Measurements from ENCODE around the gene DLG1.
"Not testable (repeated sequence)": the region's sequence is repeated elsewhere in the genome, so short reads cannot be mapped to it uniquely, and the experiment has no call there.

The DLG1 gene

GRCh38 chr3:197202694-197203093 lies 95.7 kb downstream of the DLG1 start:
- Mint-ChIP-seq H3K4me3 (no peak overlapping the region), H3K4me1 (peaks cover 45% of the 10 kb centered on the region), H3K27me3 (no peaks in the 10 kb centered on the region), H3K9me3 (no peaks in the 10 kb centered on the region), H3K27ac (peak overlapping the region in 1 of 2 donors; percentile 12)
- DNase-seq (no peak), ATAC-seq (no peak)

- Mint-ChIP-seq H3K27ac (peak overlapping the region in 1 of 2 donors; percentile 71), H3K4me3 (no peak overlapping the region)
Measured at GRCh38 chr3:197201791-197202452, 96.5 kb downstream of the DLG1 start.

GRCh38 chr3:197200856-197201255 lies 97.6 kb downstream of the DLG1 start:
- not testable (repeated sequence) for H3K9me3 Mint-ChIP-seq, H3K4me3 Mint-ChIP-seq

More at GRCh38 chr3:197201791-197202452, 96.5 kb downstream of the DLG1 start:
- H3K27me3 Mint-ChIP-seq: no peaks in the 10 kb centered on the region
- H3K4me1 Mint-ChIP-seq: peaks cover 45% of the 10 kb centered on the region
- ATAC-seq (no peak), DNase-seq (no peak)
- no peaks in the 10 kb centered on the region for H3K9me3 Mint-ChIP-seq

GRCh38 chr3:197197334-197197733 lies 101.1 kb downstream of the DLG1 start:
- H3K27ac Mint-ChIP-seq: no peak overlapping the region
- ATAC-seq (no peak), DNase-seq (no peak)
- peaks cover 13% of the 10 kb centered on the region for H3K4me1 Mint-ChIP-seq
- no peak overlapping the region for H3K4me3 Mint-ChIP-seq
- peaks cover 0 to 4% of the 10 kb centered on the region in 2 donors for H3K9me3 Mint-ChIP-seq
- H3K27me3 Mint-ChIP-seq: no peaks in the 10 kb centered on the region

More at GRCh38 chr3:197200856-197201255, 97.6 kb downstream of the DLG1 start:
- H3K4me1 Mint-ChIP-seq: peaks cover 43% of the 10 kb centered on the region
- H3K27ac Mint-ChIP-seq, H3K27me3 Mint-ChIP-seq, DNase-seq, ATAC-seq: not testable (repeated sequence)

- Mint-ChIP-seq H3K4me3 (no peak overlapping the region), H3K4me1 (peaks cover 13% of the 10 kb centered on the region), H3K27ac (no peak overlapping the region), H3K9me3 (peaks cover 0 to 4% of the 10 kb centered on the region in 2 donors), H3K27me3 (no peaks in the 10 kb centered on the region)
- DNase-seq (no peak), ATAC-seq (no peak)
Measured at GRCh38 chr3:197196192-197196591, 102.2 kb downstream of the DLG1 start.

- Mint-ChIP-seq H3K27ac (no peak overlapping the region), H3K4me1 (peaks cover 6% of the 10 kb centered on the region), H3K9me3 (peaks cover 0 to 4% of the 10 kb centered on the region in 2 donors), H3K4me3 (no peak overlapping the region), H3K27me3 (no peaks in the 10 kb centered on the region)
- ATAC-seq: no peak
- DNase-seq: no peak
Measured at GRCh38 chr3:197195326-197195725, 103.1 kb downstream of the DLG1 start.

- ATAC-seq: not testable (repeated sequence)
- H3K4me1 Mint-ChIP-seq: peaks cover 11% of the 10 kb centered on the region
Measured at GRCh38 chr3:197193759-197194158, 104.7 kb downstream of the DLG1 start.

GRCh38 chr3:197191897-197192296 lies 106.5 kb downstream of the DLG1 start:
- no peak for DNase-seq

More at GRCh38 chr3:197193759-197194158, 104.7 kb downstream of the DLG1 start:
- not testable (repeated sequence) for H3K4me3 Mint-ChIP-seq, DNase-seq, H3K9me3 Mint-ChIP-seq, H3K27ac Mint-ChIP-seq, H3K27me3 Mint-ChIP-seq

GRCh38 chr3:197189623-197190022 lies 108.8 kb downstream of the DLG1 start:
- DNase-seq: no peak
- H3K4me3 Mint-ChIP-seq: no peak overlapping the region
- no peaks in the 10 kb centered on the region for H3K27me3 Mint-ChIP-seq
- H3K4me1 Mint-ChIP-seq: peaks cover 6% of the 10 kb centered on the region
- no peak for ATAC-seq
- H3K9me3 Mint-ChIP-seq: no peaks in the 10 kb centered on the region
- no peak overlapping the region for H3K27ac Mint-ChIP-seq

More at GRCh38 chr3:197191897-197192296, 106.5 kb downstream of the DLG1 start:
- ATAC-seq: no peak
- Mint-ChIP-seq H3K27me3 (no peaks in the 10 kb centered on the region), H3K9me3 (peaks cover 0 to 4% of the 10 kb centered on the region in 2 donors), H3K4me1 (peaks cover 11% of the 10 kb centered on the region), H3K4me3 (no peak overlapping the region), H3K27ac (peak overlapping the region in 1 of 2 donors; percentile 38)

GRCh38 chr3:197188963-197189362 lies 109.4 kb downstream of the DLG1 start:
- H3K9me3 Mint-ChIP-seq: no peaks in the 10 kb centered on the region
- peaks cover 6% of the 10 kb centered on the region for H3K4me1 Mint-ChIP-seq
- no peak overlapping the region for H3K4me3 Mint-ChIP-seq
- no peak overlapping the region for H3K27ac Mint-ChIP-seq
- DNase-seq: no peak
- no peak for ATAC-seq
- H3K27me3 Mint-ChIP-seq: no peaks in the 10 kb centered on the region

- Mint-ChIP-seq H3K9me3 (no peaks in the 10 kb centered on the region), H3K4me3 (no peak overlapping the region), H3K27ac (no peak overlapping the region), H3K27me3 (no peaks in the 10 kb centered on the region), H3K4me1 (peaks cover 6% of the 10 kb centered on the region)
- no peak for DNase-seq
- peak; percentile 86 for ATAC-seq
Measured at GRCh38 chr3:197186887-197187588, 111.4 kb downstream of the DLG1 start.

- H3K9me3 Mint-ChIP-seq: no peaks in the 10 kb centered on the region
- H3K4me1 Mint-ChIP-seq: no peaks in the 10 kb centered on the region
Measured at GRCh38 chr3:197183582-197183981, 114.8 kb downstream of the DLG1 start.

GRCh38 chr3:197181741-197182140 lies 116.7 kb downstream of the DLG1 start:
- H3K4me1 Mint-ChIP-seq: no peaks in the 10 kb centered on the region
- ATAC-seq (no peak), DNase-seq (no peak)
- H3K4me3 Mint-ChIP-seq: no peak overlapping the region
- H3K9me3 Mint-ChIP-seq: no peaks in the 10 kb centered on the region
- H3K27me3 Mint-ChIP-seq: no peaks in the 10 kb centered on the region
- no peak overlapping the region for H3K27ac Mint-ChIP-seq

More at GRCh38 chr3:197183582-197183981, 114.8 kb downstream of the DLG1 start:
- no peak overlapping the region for H3K27ac Mint-ChIP-seq
- ATAC-seq: no peak
- no peaks in the 10 kb centered on the region for H3K27me3 Mint-ChIP-seq
- no peak overlapping the region for H3K4me3 Mint-ChIP-seq
- no peak for DNase-seq

GRCh38 chr3:197178998-197179397 lies 119.4 kb downstream of the DLG1 start:
- no peak overlapping the region for H3K27ac Mint-ChIP-seq
- no peaks in the 10 kb centered on the region for H3K27me3 Mint-ChIP-seq
- H3K4me3 Mint-ChIP-seq: no peak overlapping the region
- DNase-seq (no peak), ATAC-seq (no peak)
- H3K4me1 Mint-ChIP-seq: no peaks in the 10 kb centered on the region
- no peaks in the 10 kb centered on the region for H3K9me3 Mint-ChIP-seq

- Mint-ChIP-seq H3K27me3 (no peaks in the 10 kb centered on the region), H3K4me3 (no peak overlapping the region), H3K9me3 (no peaks in the 10 kb centered on the region), H3K27ac (no peak overlapping the region), H3K4me1 (no peaks in the 10 kb centered on the region)
- no peak for ATAC-seq
- no peak for DNase-seq
Measured at GRCh38 chr3:197175503-197175902, 122.9 kb downstream of the DLG1 start.

- DNase-seq: no peak
- no peaks in the 10 kb centered on the region for H3K9me3 Mint-ChIP-seq
- no peak for ATAC-seq
- no peaks in the 10 kb centered on the region for H3K4me1 Mint-ChIP-seq
- no peaks in the 10 kb centered on the region for H3K27me3 Mint-ChIP-seq
- no peak overlapping the region for H3K27ac Mint-ChIP-seq
- H3K4me3 Mint-ChIP-seq: no peak overlapping the region
Measured at GRCh38 chr3:197174927-197175326, 123.5 kb downstream of the DLG1 start.
